Measurements from ENCODE around the gene OSBPL2.

OSBPL2 gene

DNA sequence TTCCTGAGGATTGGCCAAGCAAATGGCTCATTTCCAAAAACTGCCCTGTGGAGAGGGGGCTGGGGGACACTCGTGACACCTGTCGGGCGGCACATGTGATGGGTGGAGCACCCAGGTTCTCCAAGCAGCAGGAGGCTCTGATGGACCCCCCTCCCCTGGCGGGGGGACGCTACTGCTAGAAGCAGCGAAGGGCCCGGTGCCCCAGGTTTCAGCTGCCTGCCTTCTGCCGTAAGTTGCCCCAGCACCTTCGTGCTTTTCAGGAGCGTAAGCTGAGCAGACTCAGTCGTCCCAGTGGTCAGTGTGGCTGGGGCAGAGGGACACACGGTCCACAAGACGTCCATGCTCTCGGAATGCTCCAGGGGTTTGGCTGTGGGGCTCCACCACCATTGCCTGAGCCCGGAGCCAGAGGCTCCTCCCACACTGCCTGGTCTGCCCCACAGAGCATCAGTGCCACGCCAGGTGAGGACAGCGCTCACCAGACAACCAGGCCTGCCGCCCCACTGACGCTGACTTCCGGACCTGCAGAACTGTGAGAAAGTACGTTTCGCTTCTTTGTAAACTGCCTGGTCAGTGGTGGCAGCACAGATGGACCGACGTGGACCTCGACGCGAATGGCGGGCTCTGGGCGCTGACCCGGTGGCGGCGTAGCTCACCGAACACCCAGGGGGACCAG is 60.4 kb downstream of the OSBPL2 start:
- FAIRE-seq (no peak), DNase-seq (ENCODE audit: low spot score) (no peak)

DNA sequence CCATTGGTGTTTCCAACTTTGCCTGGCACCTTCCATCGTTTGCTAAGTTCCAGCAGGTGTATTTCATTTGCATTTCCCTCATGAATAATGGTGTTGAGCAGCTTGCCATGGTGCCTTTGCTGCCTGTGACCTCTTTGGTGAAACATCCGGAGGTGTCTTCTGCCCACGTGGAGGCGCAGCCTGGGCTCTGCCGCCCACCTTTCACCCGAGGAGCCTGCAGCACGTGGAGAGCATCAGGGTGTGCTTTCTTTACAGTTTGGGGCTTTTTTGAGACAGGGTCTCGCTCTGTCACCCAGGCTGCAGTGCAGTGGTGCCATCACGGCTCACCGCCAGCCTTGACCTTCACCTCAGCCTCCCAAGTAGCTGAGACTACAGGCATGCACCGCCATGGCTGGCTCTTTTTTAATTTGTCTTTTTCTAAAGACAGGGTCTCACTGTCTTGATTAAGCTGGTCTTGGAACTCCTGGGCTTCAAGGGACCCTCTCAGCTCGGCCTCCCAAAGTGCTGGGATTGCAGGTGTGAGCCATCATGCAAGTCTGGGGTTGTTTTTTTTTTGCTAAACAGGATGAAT is 61.4 kb downstream of the OSBPL2 start:
- no peak for FAIRE-seq
- no peak for DNase-seq (ENCODE audit: low spot score)

- FAIRE-seq (no peak), DNase-seq (ENCODE audit: low spot score) (no peak)
Measured at GRCh38 chr20:62300319-62300718, 62.0 kb downstream of the OSBPL2 start.

DNA sequence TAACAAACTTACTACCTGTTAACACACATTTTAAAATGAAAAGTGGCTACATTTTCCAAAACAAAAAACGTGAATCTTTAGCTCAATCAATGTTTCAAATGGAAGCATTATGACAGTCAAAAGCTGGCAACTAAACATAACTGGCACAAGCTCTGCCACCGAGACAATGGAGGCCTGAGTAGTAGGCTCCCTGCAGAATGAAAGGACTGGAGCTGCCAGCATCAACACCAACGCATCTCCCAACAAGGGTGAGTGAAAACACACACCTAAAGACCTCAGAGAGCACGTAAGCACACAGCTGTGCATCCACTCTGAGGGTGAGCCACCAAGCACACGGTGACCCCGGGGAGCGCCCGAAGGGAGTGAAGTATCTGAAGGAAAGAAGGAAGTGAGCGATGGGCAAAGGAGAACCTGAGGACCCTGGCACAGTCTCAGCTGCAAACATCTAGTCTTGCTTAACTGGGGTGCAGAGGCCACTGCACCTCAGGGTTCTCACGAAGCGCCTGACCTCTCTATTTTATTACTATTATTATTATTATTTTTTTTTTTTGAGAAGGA is 62.9 kb downstream of the OSBPL2 start:
- DNase-seq (ENCODE audit: low spot score) (no peak), FAIRE-seq (no peak)

DNA sequence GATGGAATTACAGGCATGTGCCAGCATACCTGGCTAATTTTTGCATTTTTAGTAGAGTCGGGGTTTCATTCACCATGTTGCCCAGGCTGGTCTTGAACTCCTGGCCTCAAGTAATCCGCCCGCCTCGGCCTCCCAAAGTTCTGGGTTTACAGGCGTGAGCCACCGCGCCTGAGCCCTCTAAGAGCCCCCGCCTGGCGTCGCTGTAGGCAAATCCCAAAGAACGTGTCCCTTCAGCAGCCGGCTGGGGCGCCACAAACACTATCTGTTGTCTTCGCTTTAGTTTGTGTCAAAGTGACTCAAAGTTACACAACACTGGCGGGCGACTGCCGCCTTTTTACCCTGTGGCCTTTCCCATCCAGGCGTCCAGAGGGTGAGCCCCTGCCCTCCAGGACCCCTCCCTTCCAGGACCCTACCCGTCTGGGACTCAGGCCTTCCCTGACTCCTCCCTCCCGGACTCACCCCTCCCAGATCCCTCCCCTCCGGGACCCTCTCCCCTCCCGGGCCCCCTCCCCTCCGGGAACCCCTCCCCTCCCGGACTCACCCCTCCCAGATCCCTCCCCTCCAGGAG is 63.5 kb downstream of the OSBPL2 start:
- FAIRE-seq (peak; percentile 70), DNase-seq (ENCODE audit: low spot score) (peak; percentile 94)

- DNase-seq (ENCODE audit: low spot score) (peak; percentile 94), FAIRE-seq (no peak)
Measured at GRCh38 chr20:62302341-62303061, 64.2 kb downstream of the OSBPL2 start, which contains the start of gene ADRM1. ADRM1 (plus strand) TSS chr20:62302997; CDS start chr20:62303569, 572 bp downstream.

DNA sequence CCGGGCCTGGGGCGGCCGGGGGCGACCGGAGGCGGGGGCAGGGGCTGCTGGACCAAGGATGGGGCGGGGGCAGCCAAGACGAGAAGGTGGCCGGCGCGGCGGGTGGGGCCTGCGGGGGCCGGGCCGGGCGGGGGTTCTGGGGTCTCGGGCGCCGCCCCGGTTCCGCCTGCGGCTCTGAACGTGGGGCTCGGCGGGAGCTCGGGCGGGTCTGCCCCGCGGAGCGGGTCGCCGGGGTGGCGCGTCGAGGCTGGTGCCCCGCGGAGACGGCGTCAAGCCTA is 64.7 kb downstream of the OSBPL2 start:
- no peak for DNase-seq (ENCODE audit: low spot score)
- FAIRE-seq, result no peak

- FAIRE-seq (no peak), DNase-seq (ENCODE audit: low spot score) (peak; percentile 14)
Measured at GRCh38 chr20:62303340-62304226, 65.3 kb downstream of the OSBPL2 start.

GRCh38 chr20:62304331-62305148 is 66.2 kb downstream of the OSBPL2 start:
- FAIRE-seq (no peak), DNase-seq (ENCODE audit: low spot score) (no peak)

GRCh38 chr20:62305149-62305764 is 66.9 kb downstream of the OSBPL2 start:
- no peak for DNase-seq (ENCODE audit: low spot score)
- FAIRE-seq, result no peak

GRCh38 chr20:62305765-62306413 is 67.6 kb downstream of the OSBPL2 start:
- FAIRE-seq, result no peak
- DNase-seq (ENCODE audit: low spot score), result no peak

- no peak for DNase-seq (ENCODE audit: low spot score)
Measured at GRCh38 chr20:62306414-62307187, 68.3 kb downstream of the OSBPL2 start.

GRCh38 chr20:62307226-62308101 is 69.1 kb downstream of the OSBPL2 start:
- FAIRE-seq (no peak), DNase-seq (ENCODE audit: low spot score) (no peak)

More at GRCh38 chr20:62306414-62307187, 68.3 kb downstream of the OSBPL2 start:
- FAIRE-seq, result no peak

- no peak for FAIRE-seq
- no peak for DNase-seq (ENCODE audit: low spot score)
Measured at GRCh38 chr20:62308102-62308822, 69.9 kb downstream of the OSBPL2 start.

DNA sequence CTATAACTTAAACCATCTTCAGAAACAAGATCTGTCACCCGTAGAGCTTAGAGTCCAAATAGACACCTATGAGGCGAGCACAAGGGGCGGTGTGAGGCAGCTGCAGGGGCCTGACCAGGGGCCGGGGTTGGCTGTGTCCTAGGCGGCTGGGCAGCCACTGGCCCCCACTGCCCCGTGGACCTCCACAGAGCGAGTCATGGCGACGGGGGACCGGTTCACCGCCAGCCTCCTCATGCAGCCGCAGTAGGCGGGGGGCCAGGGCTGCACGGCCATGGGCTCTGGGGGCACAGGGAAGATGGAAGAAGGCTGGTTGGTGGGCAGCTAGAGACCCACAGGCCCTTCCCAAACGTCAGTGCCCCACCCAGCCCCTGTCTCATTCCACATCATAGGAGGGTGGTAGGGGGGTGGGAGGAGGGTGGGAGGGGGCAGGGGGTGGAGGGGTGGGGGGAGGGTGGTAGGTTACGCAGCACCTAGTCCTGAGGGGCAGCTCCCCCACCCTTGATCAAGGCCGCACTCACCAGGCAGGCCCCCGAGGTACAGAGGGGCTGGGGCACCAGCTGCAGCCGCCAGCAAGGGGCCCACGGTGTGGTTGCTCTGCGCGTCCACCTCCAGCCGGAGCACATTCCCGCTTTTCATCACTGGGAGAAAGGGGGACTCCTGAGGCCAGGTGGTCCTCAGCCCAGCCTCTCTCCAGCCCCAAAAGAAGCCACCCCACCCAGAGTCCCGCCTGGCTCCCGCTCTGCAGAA is 71.0 kb downstream of the OSBPL2 start:
- no peak for FAIRE-seq

More for the DNA sequence above, 71.0 kb downstream of the OSBPL2 start:
- DNase-seq (ENCODE audit: low spot score), result no peak
